HepG2 (cell line): ENCODE measurements around the gene NCKAP1. TPM values are rescaled to one million over a fixed set of nuclear protein-coding genes. Genes with fewer than 3 reads are reported as not detected.

Source experiments
- CCAR2 ChIP-seq: fragments of 200-400 bp; formaldehyde crosslinking; optimal IDR thresholded peaks from 2 replicates; pipeline ENCODE3; 2018; ENCODE audit warnings: low read depth, mild to moderate bottlenecking, low read length, moderate library complexity
- FOSL1 ChIP-seq: sonication (generic); formaldehyde crosslinking; IDR thresholded peaks from 2 replicates; pipeline ENCODE4 v1.9.0; 2021; ENCODE audit warnings: missing genetic modification reagents, borderline replicate concordance
- HDAC2 ChIP-seq: sonication (generic); formaldehyde crosslinking; IDR thresholded peaks from 2 replicates; pipeline ENCODE4 v1.4.0; 2020; ENCODE audit warnings: missing genetic modification reagents
- HIVEP1 ChIP-seq: sonication (generic); formaldehyde crosslinking; IDR thresholded peaks from 2 replicates; pipeline ENCODE4 v1.4.0; 2020; ENCODE audit warnings: mild to moderate bottlenecking, missing genetic modification reagents
- HNRNPK ChIP-seq: fragments of 200-400 bp; formaldehyde crosslinking; IDR thresholded peaks from 2 replicates; pipeline ENCODE4 v1.6.1; 2018; ENCODE audit warnings: low read length, low read depth, moderate library complexity, mild to moderate bottlenecking; ENCODE audit not compliant: poor library complexity, severe bottlenecking
- IRX3 ChIP-seq: sonication (generic); formaldehyde crosslinking; IDR thresholded peaks from 2 replicates; pipeline ENCODE4 v1.8.1; 2023; ENCODE audit warnings: mild to moderate bottlenecking, low read depth, missing genetic modification reagents, borderline replicate concordance
- KLF13 ChIP-seq: sonication (generic); formaldehyde crosslinking; IDR thresholded peaks from 2 replicates; pipeline ENCODE4 v1.4.0; 2020; ENCODE audit warnings: mild to moderate bottlenecking, missing genetic modification reagents
- PAXIP1 ChIP-seq: sonication (generic); formaldehyde crosslinking; conservative IDR thresholded peaks from 2 replicates; pipeline ENCODE4 v1.4.0; 2020; ENCODE audit warnings: mild to moderate bottlenecking, missing genetic modification reagents, moderate library complexity
- RBM22 ChIP-seq: fragments of 200-400 bp; formaldehyde crosslinking; optimal IDR thresholded peaks from 2 replicates; pipeline ENCODE3; 2017; ENCODE audit warnings: mild to moderate bottlenecking, low read length, moderate library complexity
- XRCC5 ChIP-seq: fragments of 200-400 bp; formaldehyde crosslinking; optimal IDR thresholded peaks from 2 replicates; pipeline ENCODE3; 2017; ENCODE audit warnings: mild to moderate bottlenecking, low read length
- ZNF232 ChIP-seq: sonication (generic); formaldehyde crosslinking; IDR thresholded peaks from 2 replicates; pipeline ENCODE4 v1.4.0; 2020; ENCODE audit warnings: missing genetic modification reagents, borderline replicate concordance
- ZNF484 ChIP-seq: sonication (generic); formaldehyde crosslinking; IDR thresholded peaks from 2 replicates; pipeline ENCODE4 v1.5.1; 2020; ENCODE audit warnings: mild to moderate bottlenecking, low read depth, missing genetic modification reagents, borderline replicate concordance
- ZNF784 ChIP-seq: sonication (generic); formaldehyde crosslinking; IDR thresholded peaks from 2 replicates; pipeline ENCODE4 v1.5.1; 2020; ENCODE audit warnings: missing genetic modification reagents, mild to moderate bottlenecking, borderline replicate concordance
- ZSCAN22 ChIP-seq: sonication (generic); formaldehyde crosslinking; IDR thresholded peaks from 2 replicates; pipeline ENCODE4 v1.4.0; 2020; ENCODE audit warnings: mild to moderate bottlenecking, missing genetic modification reagents
- polyA plus RNA-seq, 8 experiments: library from polyadenylated mRNA; depleted of rRNA in 3 of 8; stranded (reverse) in 7 of 8; unstranded in 1 of 8; fragments of >200 nt; fragmentation: Illumina TruSeq in 4 of 8; extraction: Trizol in 4 of 8; gene quantifications; 2 replicates each; pipeline versions ENCODE4 v1.2.1 to v1.2.3, GENCODE V29; 2011 to 2016; ENCODE audit warnings: low read depth in 4 of 8, missing spikeins in 1 of 8, mixed read lengths in 1 of 8; ENCODE audit not compliant: insufficient read depth in 1 of 8
- total RNA-seq, 5 experiments: library from RNA; depleted of rRNA; stranded (reverse); fragments of >200 nt; fragmentation: Illumina TruSeq; extraction: Trizol; gene quantifications; 2 replicates each; pipeline ENCODE4 v1.2.3, GENCODE V29; 2016; ENCODE audit warnings: low read depth in 1 of 5
- TF ChIP-seq, protein P1 (sequence below): sonication (generic); formaldehyde crosslinking; IDR thresholded peaks from 2 replicates; pipeline ENCODE4 v1.8.0; 2022; ENCODE audit warnings: mild to moderate bottlenecking, missing genetic modification reagents, borderline replicate concordance
- TF ChIP-seq, protein P2 (sequence below): IDR thresholded peaks from 2 replicates; pipeline ENCODE4 v1.6.1; 2018; ENCODE audit warnings: missing genetic modification reagents
- TF ChIP-seq, protein P3 (sequence below): IDR thresholded peaks from 2 replicates; pipeline ENCODE4 v1.6.1; 2012; ENCODE audit warnings: low read length, improper control_type of control experiment

The NCKAP1 gene
- total and polyA plus RNA-seq, 2 of the 13 experiments (the other 11 are each of a cell fraction or from before 2014, with no cell fraction given) = 72.1 to 96.3 TPM

- TF ChIP-seq PAXIP1 (no peak), HNRNPK (no peak), HIVEP1 (CRISPR knock-in tag) (no peak), KLF13 (CRISPR knock-in tag) (no peak), ZSCAN22 (CRISPR knock-in tag) (no peak), ZNF232 (CRISPR knock-in tag) (no peak), IRX3 (peak; percentile 18; the same call in 1 of the 2 replicates), FOSL1 (CRISPR knock-in tag) (no peak), ZNF784 (CRISPR knock-in tag) (no peak), XRCC5 (peak; percentile 69), RBM22 (no peak), HDAC2 (peak; percentile 68), CCAR2 (no peak), ZNF484 (no peak)
- TF ChIP-seq, protein P1, sequence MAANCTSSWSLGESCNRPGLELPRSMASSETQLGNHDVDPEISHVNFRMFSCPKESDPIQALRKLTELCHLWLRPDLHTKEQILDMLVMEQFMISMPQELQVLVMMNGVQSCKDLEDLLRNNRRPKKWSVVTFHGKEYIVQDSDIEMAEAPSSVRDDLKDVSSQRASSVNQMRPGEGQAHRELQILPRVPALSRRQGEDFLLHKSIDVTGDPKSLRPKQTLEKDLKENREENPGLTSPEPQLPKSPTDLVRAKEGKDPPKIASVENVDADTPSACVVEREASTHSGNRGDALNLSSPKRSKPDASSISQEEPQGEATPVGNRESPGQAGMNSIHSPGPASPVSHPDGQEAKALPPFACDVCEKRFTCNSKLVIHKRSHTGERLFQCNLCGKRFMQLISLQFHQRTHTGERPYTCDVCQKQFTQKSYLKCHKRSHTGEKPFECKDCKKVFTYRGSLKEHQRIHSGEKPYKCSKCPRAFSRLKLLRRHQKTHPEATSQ (CRISPR knock-in tag) = no peak
- TF ChIP-seq, protein P2, sequence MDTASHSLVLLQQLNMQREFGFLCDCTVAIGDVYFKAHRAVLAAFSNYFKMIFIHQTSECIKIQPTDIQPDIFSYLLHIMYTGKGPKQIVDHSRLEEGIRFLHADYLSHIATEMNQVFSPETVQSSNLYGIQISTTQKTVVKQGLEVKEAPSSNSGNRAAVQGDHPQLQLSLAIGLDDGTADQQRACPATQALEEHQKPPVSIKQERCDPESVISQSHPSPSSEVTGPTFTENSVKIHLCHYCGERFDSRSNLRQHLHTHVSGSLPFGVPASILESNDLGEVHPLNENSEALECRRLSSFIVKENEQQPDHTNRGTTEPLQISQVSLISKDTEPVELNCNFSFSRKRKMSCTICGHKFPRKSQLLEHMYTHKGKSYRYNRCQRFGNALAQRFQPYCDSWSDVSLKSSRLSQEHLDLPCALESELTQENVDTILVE (CRISPR knock-in tag) = 0 out of 2 replicates have a peak, but pooled peaks have one; percentile 37
- TF ChIP-seq, protein P3, sequence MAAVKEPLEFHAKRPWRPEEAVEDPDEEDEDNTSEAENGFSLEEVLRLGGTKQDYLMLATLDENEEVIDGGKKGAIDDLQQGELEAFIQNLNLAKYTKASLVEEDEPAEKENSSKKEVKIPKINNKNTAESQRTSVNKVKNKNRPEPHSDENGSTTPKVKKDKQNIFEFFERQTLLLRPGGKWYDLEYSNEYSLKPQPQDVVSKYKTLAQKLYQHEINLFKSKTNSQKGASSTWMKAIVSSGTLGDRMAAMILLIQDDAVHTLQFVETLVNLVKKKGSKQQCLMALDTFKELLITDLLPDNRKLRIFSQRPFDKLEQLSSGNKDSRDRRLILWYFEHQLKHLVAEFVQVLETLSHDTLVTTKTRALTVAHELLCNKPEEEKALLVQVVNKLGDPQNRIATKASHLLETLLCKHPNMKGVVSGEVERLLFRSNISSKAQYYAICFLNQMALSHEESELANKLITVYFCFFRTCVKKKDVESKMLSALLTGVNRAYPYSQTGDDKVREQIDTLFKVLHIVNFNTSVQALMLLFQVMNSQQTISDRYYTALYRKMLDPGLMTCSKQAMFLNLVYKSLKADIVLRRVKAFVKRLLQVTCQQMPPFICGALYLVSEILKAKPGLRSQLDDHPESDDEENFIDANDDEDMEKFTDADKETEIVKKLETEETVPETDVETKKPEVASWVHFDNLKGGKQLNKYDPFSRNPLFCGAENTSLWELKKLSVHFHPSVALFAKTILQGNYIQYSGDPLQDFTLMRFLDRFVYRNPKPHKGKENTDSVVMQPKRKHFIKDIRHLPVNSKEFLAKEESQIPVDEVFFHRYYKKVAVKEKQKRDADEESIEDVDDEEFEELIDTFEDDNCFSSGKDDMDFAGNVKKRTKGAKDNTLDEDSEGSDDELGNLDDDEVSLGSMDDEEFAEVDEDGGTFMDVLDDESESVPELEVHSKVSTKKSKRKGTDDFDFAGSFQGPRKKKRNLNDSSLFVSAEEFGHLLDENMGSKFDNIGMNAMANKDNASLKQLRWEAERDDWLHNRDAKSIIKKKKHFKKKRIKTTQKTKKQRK = no peak
Observed at GRCh38 chr2:183070942-183071844, 32.9 kb upstream of the NCKAP1 start (continued).
